Upper lobe of left lung (tissue), 6 donors: ENCODE measurements around the gene PRXL2B. TPM values are rescaled to one million over a fixed set of nuclear protein-coding genes. Genes with fewer than 3 reads are reported as not detected.
A peak's percentile ranks its signal among the peaks of the same experiment; 100 is the strongest.
"Not testable (repeated sequence)": the region's sequence is repeated elsewhere in the genome, so short reads cannot be mapped to it uniquely, and the experiment has no call there.

Experiments used
- ATAC-seq, 2 donors: fragments of 200-7000 bp; cut with Tn5 transposase; one replicate each; pipeline ENCODE4 v1.9.1; 2022; ENCODE audit warnings: mild to moderate bottlenecking in 2 of 2, moderate library complexity in 2 of 2; ENCODE audit not compliant: low FRiP score in 2 of 2
- DNase-seq, 2 donors: peaks; one replicate each; pipeline ENCODE4 v3.0.0-alpha.2; 2019 to 2020
- H3K27ac ChIP-seq, 4 donors: fragments of 200-600 bp; sonication (generic); one replicate each; pipeline ENCODE4 v1.5.1; 2016 to 2019
- H3K27me3 ChIP-seq, 4 donors: fragments of 200-600 bp; sonication (generic); one replicate each; pipeline ENCODE4 v1.5.1; 2017 to 2019
- H3K36me3 ChIP-seq, 4 donors: fragments of 200-600 bp; sonication (generic); one replicate each; pipeline ENCODE4 v1.5.1; 2016 to 2019
- H3K4me1 ChIP-seq, 4 donors: fragments of 200-600 bp; sonication (generic); one replicate each; pipeline ENCODE4 v1.5.1; 2018 to 2019
- H3K4me3 ChIP-seq, 4 donors: fragments of 200-600 bp; sonication (generic); one replicate each; pipeline ENCODE4 v1.5.1; 2017 to 2019; ENCODE audit warnings: mild to moderate bottlenecking in 2 of 4, moderate library complexity in 1 of 4
- H3K9me3 ChIP-seq, 4 donors: fragments of 200-600 bp; sonication (generic); one replicate each; pipeline ENCODE4 v1.5.1; 2018 to 2019
- CTCF ChIP-seq, 6 experiments: fragments of 450-650 bp in 4 of 6; fragments of 200-600 bp in 2 of 6; sonication (generic) in 2 of 6; IDR thresholded peaks; one replicate each; pipeline ENCODE4 v1.5.1; 2016 to 2019; ENCODE audit warnings: antibody characterized with exemption in 6 of 6
- EP300 ChIP-seq, 4 donors: sonication (generic); formaldehyde crosslinking; IDR thresholded peaks; one replicate each; pipeline ENCODE4 v1.5.1; 2017; ENCODE audit warnings: antibody characterized with exemption in 4 of 4, control low read depth in 2 of 4
- POLR2A ChIP-seq, 4 donors: fragments of 450-650 bp; IDR thresholded peaks; one replicate each; pipeline ENCODE4 v1.5.1; 2016 to 2017; ENCODE audit warnings: antibody characterized with exemption in 4 of 4, mild to moderate bottlenecking in 2 of 4
- POLR2AphosphoS5 ChIP-seq, 2 donors: sonication (generic); formaldehyde crosslinking; IDR thresholded peaks; one replicate each; pipeline ENCODE4 v1.5.1; 2017; ENCODE audit warnings: antibody characterized with exemption in 2 of 2
- WGBS, 2 donors: methylation state at CpG; one replicate each; pipeline ENCODE4 v1.1.5; 2017 to 2018; 5-methylcytosine and 5-hydroxymethylcytosine counted together
- total RNA-seq, 6 donors: library from RNA; depleted of rRNA in 4 of 6; stranded (reverse); fragments of >200 nt in 4 of 6; gene quantifications; one replicate each; pipeline versions ENCODE4 v1.1.0 to v1.2.1, GENCODE V29; 2016 to 2021
- donor health status: DM: no; HTN: no; CAD: no; lungs with moderate emphysema.
- donor health status: DM: no; HTN: yes; CAD: no; lungs with severe emphysema.

PRXL2B gene
- total RNA-seq, 6 donors from 2014 or later: 10.5 to 34.2 (median 22.0) TPM

DNA sequence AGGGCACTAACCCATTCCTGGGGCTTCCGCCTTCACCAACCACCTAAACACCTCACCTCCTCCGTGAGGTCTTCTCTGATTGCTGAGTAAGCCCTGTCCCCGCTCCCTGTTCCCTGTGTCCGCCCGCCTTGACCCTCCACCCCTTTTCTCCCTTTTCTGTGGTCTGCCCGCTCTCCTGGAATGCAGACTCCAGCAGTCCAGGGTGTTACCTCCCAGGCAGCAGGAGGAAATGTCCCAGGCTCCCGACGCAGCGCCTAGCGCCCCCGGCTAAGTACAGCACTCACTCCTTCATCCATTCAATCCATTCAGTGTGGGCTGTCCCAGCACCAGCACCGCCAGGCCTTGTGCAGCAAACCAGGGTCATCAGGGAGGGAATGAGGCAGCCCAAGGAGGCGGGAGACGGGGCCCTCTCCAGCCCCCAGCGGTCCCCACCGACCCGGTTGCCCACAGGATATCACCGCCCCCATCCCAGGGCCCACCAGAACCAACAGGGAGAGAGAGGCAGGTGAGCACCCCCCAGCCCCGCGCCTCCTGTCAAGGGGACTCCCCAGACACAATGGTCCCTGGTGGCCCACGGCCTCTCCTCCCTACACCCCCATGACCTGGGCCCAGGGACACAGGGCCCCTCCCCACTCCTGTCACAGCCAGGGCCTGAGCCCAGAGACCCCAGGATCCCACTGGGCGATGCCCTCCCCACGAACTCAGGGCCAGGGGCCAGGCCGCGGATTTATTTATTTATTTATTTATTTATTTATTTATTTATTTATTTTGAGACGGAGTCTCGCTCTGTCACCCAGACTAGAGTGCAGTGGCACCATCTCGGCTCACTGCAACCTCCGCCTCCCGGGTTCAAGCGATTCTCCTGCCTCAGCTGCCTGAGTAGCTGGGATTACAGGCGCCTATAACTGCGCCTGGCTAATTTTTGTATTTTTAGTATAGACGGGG is 20.2 kb upstream of the PRXL2B start:
- DNase-seq: peak in 1 of 2 donors; percentile 54
- Histone ChIP-seq H3K4me1 (peaks cover 0 to 3% (median 0%) of the 10 kb centered on the region in 4 donors), H3K36me3 (peaks cover 0 to 29% (median 24%) of the 10 kb centered on the region in 4 donors), H3K4me3 (no peak overlapping the region), H3K27me3 (no peaks in the 10 kb centered on the region), H3K27ac (no peak overlapping the region), H3K9me3 (no peaks in the 10 kb centered on the region)
- ATAC-seq: no peak
- TF ChIP-seq CTCF (IDR thresholded peaks at IDR 0.05): no peak
- no peak for TF ChIP-seq POLR2A (IDR thresholded peaks at IDR 0.05)
- no peak for TF ChIP-seq EP300 (IDR thresholded peaks at IDR 0.05)
- TF ChIP-seq POLR2AphosphoS5 (IDR thresholded peaks at IDR 0.05): no peak
- 78 to 80% methylated on average over 31 to 34 of the region's 34 CpGs for WGBS, 2 donors

GRCh38 chr1:2567083-2567679 is 19.4 kb upstream of the PRXL2B start:
- TF ChIP-seq EP300 (IDR thresholded peaks at IDR 0.05) (no peak), POLR2A (IDR thresholded peaks at IDR 0.05) (no peak), CTCF (IDR thresholded peaks at IDR 0.05) (no peak), POLR2AphosphoS5 (IDR thresholded peaks at IDR 0.05) (no peak)
- Histone ChIP-seq H3K27me3 (no peaks in the 10 kb centered on the region), H3K27ac (no peak overlapping the region), H3K9me3 (no peaks in the 10 kb centered on the region), H3K36me3 (peaks cover 0 to 20% (median 16%) of the 10 kb centered on the region in 4 donors), H3K4me1 (peaks cover 0 to 3% (median 0%) of the 10 kb centered on the region in 4 donors), H3K4me3 (no peak overlapping the region)
- WGBS, 2 donors: 86 to 88% methylated on average over 1 to 16 of the region's 16 CpGs
- DNase-seq (peak in 1 of 2 donors; percentile 58), ATAC-seq (no peak)

DNA sequence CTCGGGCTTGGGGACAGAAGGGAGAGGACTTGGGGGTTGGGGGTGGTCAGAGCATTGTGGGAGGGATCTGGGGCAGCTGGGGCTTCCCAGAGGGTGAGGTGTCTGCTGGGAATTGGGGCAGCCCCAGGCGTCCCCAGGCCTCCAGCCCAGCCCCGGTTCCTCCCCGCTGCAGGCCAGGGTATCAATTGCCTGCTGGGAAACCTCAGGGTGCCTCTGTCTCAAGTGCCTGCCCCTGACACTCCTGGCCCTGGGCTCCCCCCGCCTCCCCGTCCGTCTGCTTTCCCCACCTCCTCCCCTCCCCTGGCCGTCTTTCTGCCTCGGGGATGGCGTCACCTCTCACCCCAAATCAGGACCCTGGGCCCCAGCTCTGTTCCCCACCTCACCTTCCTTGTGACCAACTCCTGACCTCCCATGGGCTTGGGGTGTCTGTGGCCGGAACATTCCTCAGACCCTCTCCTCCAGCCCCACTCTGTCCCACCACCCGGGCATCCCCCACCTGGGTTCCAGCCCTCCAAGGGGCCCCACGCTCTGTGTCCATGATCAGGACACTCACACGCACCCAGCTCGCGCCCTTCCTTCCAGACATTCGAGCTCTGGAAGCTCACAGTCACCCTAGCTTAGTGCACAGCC is 18.3 kb upstream of the PRXL2B start:
- not testable (repeated sequence) for H3K4me1 ChIP-seq, H3K27me3 ChIP-seq, H3K36me3 ChIP-seq, H3K27ac ChIP-seq, H3K4me3 ChIP-seq, H3K9me3 ChIP-seq
- ATAC-seq (peak in 1 of 2 donors; percentile 39), DNase-seq (peak in 1 of 2 donors; percentile 49)
- WGBS, 2 donors: 31 to 67% methylated on average over 8 to 9 of the region's 17 CpGs

DNA sequence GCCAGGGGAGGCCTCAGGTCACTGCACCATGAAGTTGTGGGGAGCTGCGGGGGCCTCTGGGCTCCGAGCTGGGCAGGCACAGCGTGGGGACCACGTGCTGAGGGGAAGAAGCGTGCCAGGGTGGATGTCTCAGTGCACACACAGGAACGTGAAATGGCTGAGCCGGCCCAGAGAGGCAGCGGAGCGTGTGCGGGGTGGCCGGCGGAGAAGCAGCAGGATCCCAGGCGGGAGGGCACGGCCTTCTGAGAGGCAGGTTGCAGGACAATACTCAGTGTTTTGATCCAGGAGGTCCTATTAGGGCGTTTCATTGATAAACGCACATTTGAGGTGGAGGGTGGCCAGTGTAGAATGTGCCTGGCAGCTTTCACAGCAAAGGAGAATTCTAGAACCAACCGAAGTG is 17.5 kb upstream of the PRXL2B start:
- no peak overlapping the region for H3K4me3 ChIP-seq
- H3K27me3 ChIP-seq: no peaks in the 10 kb centered on the region
- ATAC-seq: no peak
- H3K36me3 ChIP-seq: peaks cover 0 to 2% (median 0%) of the 10 kb centered on the region in 4 donors
- H3K27ac ChIP-seq: no peak overlapping the region
- H3K4me1 ChIP-seq: peaks cover 0 to 3% (median 0%) of the 10 kb centered on the region in 4 donors
- WGBS, 2 donors: 90 to 94% methylated on average over 12 to 13 of the region's 17 CpGs
- peak in 1 of 2 donors; percentile 59 for DNase-seq
- TF ChIP-seq POLR2A (IDR thresholded peaks at IDR 0.05) (no peak), EP300 (IDR thresholded peaks at IDR 0.05) (no peak)
- peaks cover 0 to 6% (median 2%) of the 10 kb centered on the region in 4 donors for H3K9me3 ChIP-seq

DNA sequence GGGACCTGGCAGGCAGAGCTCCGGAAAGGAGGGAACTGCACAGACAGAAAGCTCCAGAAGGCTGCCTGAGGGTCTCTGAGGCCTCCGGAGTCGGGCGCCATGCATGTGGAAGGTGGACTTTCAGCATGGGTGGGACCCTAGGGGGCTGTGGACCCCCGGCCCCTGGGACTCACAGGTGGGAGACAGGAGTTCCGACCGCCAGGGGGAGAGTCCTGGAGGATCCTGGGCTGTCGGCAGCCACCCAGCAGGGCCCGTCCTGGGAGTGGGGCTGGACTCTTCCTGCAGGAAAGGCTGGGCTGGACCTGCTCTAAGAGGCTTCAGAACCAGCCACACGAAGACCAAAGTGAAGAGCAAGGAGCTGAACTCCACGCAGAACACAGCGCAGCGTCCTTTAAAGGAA is 16.9 kb upstream of the PRXL2B start:
- WGBS, 2 donors: 85 to 88% methylated on average over 9 to 11 of the region's 13 CpGs

DNA sequence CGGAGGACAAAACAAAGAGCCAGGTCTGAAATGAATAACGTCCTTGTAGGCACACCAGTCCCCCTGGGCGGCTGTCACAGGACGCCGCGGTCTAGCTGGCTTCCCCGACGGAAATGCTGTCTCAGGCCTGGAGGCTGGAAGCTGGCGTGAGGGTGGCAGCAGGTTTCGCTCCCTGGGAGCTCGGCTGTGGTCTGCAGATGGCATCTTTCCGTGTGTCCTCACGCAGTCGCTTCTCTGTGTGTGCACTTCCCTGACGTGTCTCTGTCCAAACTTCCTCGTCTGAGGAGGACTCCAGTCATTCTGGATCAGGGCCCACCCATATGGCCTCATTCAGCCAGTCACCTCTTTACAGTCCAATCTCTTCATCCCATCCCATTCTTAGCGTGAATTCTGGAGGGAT is 16.2 kb upstream of the PRXL2B start:
- peak overlapping the region in 2 of 4 donors; percentile 14 to 46 for H3K27ac ChIP-seq
- H3K27me3 ChIP-seq: no peaks in the 10 kb centered on the region
- no peaks in the 10 kb centered on the region for H3K36me3 ChIP-seq
- TF ChIP-seq CTCF (IDR thresholded peaks at IDR 0.05) (no peak), EP300 (IDR thresholded peaks at IDR 0.05) (no peak), POLR2A (IDR thresholded peaks at IDR 0.05) (no peak), POLR2AphosphoS5 (IDR thresholded peaks at IDR 0.05) (no peak)
- WGBS, 2 donors: 79 to 84% methylated on average over 17 of the region's 17 CpGs
- ATAC-seq (no peak), DNase-seq (peak in 1 of 2 donors; percentile 64)
- no peak overlapping the region for H3K4me3 ChIP-seq
- peaks cover 0 to 6% (median 2%) of the 10 kb centered on the region in 4 donors for H3K9me3 ChIP-seq
- H3K4me1 ChIP-seq: peaks cover 0 to under 1% (median under 1%) of the 10 kb centered on the region in 4 donors

More for the DNA sequence above, 16.9 kb upstream of the PRXL2B start:
- H3K9me3 ChIP-seq, ATAC-seq, H3K36me3 ChIP-seq, H3K4me3 ChIP-seq, H3K27me3 ChIP-seq, H3K4me1 ChIP-seq: not testable (repeated sequence)
- peak in 1 of 2 donors; percentile 49 for DNase-seq
- H3K27ac ChIP-seq: peak overlapping the region in 1 of 4 donors; percentile 14
